ENCODE results near the gene MST1R.
A peak's percentile ranks its signal among the peaks of the same experiment; 100 is the strongest.

Gene MST1R

GRCh38 chr3:49873623-49874022 lies 30.1 kb downstream of the MST1R start:
- H3K4me1 Mint-ChIP-seq = peaks cover 10% of the 10 kb centered on the region
- H3K4me3 Mint-ChIP-seq = no peak overlapping the region
- no peaks in the 10 kb centered on the region for H3K9me3 Mint-ChIP-seq
- H3K27me3 Mint-ChIP-seq = peaks cover 18% of the 10 kb centered on the region
- no peaks in the 10 kb centered on the region for H3K36me3 Mint-ChIP-seq (ENCODE audit: low read depth)
- no peak for ATAC-seq
- H3K27ac Mint-ChIP-seq = no peak overlapping the region
- no peak for DNase-seq

GRCh38 chr3:49872801-49873281 lies 30.8 kb downstream of the MST1R start:
- peaks cover 26% of the 10 kb centered on the region for H3K27me3 Mint-ChIP-seq
- H3K4me1 Mint-ChIP-seq = peaks cover 10% of the 10 kb centered on the region
- no peaks in the 10 kb centered on the region for H3K36me3 Mint-ChIP-seq (ENCODE audit: low read depth)
- H3K9me3 Mint-ChIP-seq = no peaks in the 10 kb centered on the region
- peak overlapping the region; percentile 65 for H3K27ac Mint-ChIP-seq
- no peak overlapping the region for H3K4me3 Mint-ChIP-seq
- peak; percentile 51 for DNase-seq
- ATAC-seq = peak; percentile 72

DNA sequence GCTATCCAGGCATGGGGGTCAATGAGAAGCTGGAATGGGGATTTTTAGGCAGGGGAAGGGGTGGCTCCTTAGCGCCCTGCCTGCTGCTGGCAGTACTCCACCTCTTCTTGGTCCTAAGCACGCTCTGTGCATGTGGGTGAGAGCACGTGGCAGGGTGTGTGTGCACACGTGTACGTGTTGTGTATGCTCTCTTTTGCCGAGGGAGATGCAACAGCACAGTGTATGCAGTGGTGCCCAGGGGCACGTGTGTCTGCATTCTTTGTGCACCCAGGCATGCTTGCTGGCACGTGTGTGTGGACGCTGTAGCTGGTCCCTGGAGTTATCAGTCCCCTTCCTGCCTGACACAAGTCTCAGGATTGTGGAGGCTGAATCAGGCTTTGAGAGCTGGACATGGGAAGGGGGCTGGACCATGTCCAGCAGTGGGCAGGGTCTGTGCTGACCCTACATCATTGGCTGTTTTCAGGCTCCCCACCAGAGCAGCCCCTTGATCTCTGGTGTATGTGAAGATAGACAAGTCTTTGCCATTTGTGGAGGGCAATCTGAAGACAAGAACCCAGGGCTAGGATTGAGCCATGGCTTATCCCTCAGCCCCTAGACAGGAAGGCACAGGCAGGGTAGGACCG lies 32.0 kb downstream of the MST1R start:
- H3K4me1 Mint-ChIP-seq = peaks cover 10% of the 10 kb centered on the region
- no peaks in the 10 kb centered on the region for H3K36me3 Mint-ChIP-seq (ENCODE audit: low read depth)
- H3K27me3 Mint-ChIP-seq = peaks cover 34% of the 10 kb centered on the region
- no peak overlapping the region for H3K4me3 Mint-ChIP-seq
- DNase-seq = no peak
- H3K27ac Mint-ChIP-seq = no peak overlapping the region
- no peaks in the 10 kb centered on the region for H3K9me3 Mint-ChIP-seq
- ATAC-seq = no peak

- peak; percentile 10 for ATAC-seq
Observed at GRCh38 chr3:49869525-49870126, 34.0 kb downstream of the MST1R start, which contains the start of gene CAMKV. TSS of gene CAMKV (minus strand) at chr3:49869906. CDS start at chr3:49862388, 7,518 bp downstream.

GRCh38 chr3:49868862-49869466 lies 34.7 kb downstream of the MST1R start:
- peak; percentile 9 for DNase-seq
- Mint-ChIP-seq H3K4me3 (peak overlapping the region; percentile 21), H3K36me3 (ENCODE audit: low read depth) (no peaks in the 10 kb centered on the region), H3K27ac (no peak overlapping the region), H3K9me3 (no peaks in the 10 kb centered on the region), H3K27me3 (peaks cover 34% of the 10 kb centered on the region), H3K4me1 (peaks cover 10% of the 10 kb centered on the region)
- no peak for ATAC-seq

More at GRCh38 chr3:49869525-49870126, 34.0 kb downstream of the MST1R start, which contains the start of gene CAMKV:
- H3K36me3 Mint-ChIP-seq (ENCODE audit: low read depth) = no peaks in the 10 kb centered on the region
- no peaks in the 10 kb centered on the region for H3K9me3 Mint-ChIP-seq
- H3K4me3 Mint-ChIP-seq = peak within 1 kb of the TSS; percentile 21
- no peak within 1 kb of the TSS for H3K27ac Mint-ChIP-seq
- peak; percentile 38 for DNase-seq
- peaks cover 10% of the 10 kb centered on the region for H3K4me1 Mint-ChIP-seq
- peaks cover 34% of the 10 kb centered on the region for H3K27me3 Mint-ChIP-seq

GRCh38 chr3:49867871-49868321 lies 35.8 kb downstream of the MST1R start:
- Mint-ChIP-seq H3K9me3 (no peaks in the 10 kb centered on the region), H3K4me3 (peak overlapping the region; percentile 6), H3K4me1 (peaks cover 5% of the 10 kb centered on the region), H3K36me3 (ENCODE audit: low read depth) (no peaks in the 10 kb centered on the region), H3K27me3 (peaks cover 35% of the 10 kb centered on the region), H3K27ac (no peak overlapping the region)
- DNase-seq (peak; percentile 24), ATAC-seq (no peak)

- no peaks in the 10 kb centered on the region for H3K36me3 Mint-ChIP-seq (ENCODE audit: low read depth)
Observed at GRCh38 chr3:49867400-49867799, 36.3 kb downstream of the MST1R start.

GRCh38 chr3:49865198-49865784 lies 38.4 kb downstream of the MST1R start:
- ATAC-seq (no peak), DNase-seq (no peak)
- Mint-ChIP-seq H3K27ac (no peak overlapping the region), H3K27me3 (peaks cover 29% of the 10 kb centered on the region), H3K4me3 (no peak overlapping the region), H3K36me3 (ENCODE audit: low read depth) (no peaks in the 10 kb centered on the region), H3K4me1 (no peaks in the 10 kb centered on the region), H3K9me3 (no peaks in the 10 kb centered on the region)

More at GRCh38 chr3:49867400-49867799, 36.3 kb downstream of the MST1R start:
- no peaks in the 10 kb centered on the region for H3K9me3 Mint-ChIP-seq
- H3K27ac Mint-ChIP-seq = no peak overlapping the region
- peaks cover 35% of the 10 kb centered on the region for H3K27me3 Mint-ChIP-seq
- peaks cover 3% of the 10 kb centered on the region for H3K4me1 Mint-ChIP-seq
- ATAC-seq (no peak), DNase-seq (no peak)
- H3K4me3 Mint-ChIP-seq = no peak overlapping the region

GRCh38 chr3:49864505-49864904 lies 39.2 kb downstream of the MST1R start:
- H3K4me1 Mint-ChIP-seq = no peaks in the 10 kb centered on the region
- ATAC-seq (no peak), DNase-seq (no peak)
- peaks cover 24% of the 10 kb centered on the region for H3K27me3 Mint-ChIP-seq
- H3K27ac Mint-ChIP-seq = no peak overlapping the region
- no peaks in the 10 kb centered on the region for H3K36me3 Mint-ChIP-seq (ENCODE audit: low read depth)
- H3K9me3 Mint-ChIP-seq = no peaks in the 10 kb centered on the region
- H3K4me3 Mint-ChIP-seq = no peak overlapping the region

GRCh38 chr3:49859576-49860305 lies 43.9 kb downstream of the MST1R start:
- no peaks in the 10 kb centered on the region for H3K9me3 Mint-ChIP-seq
- H3K27ac Mint-ChIP-seq = no peak overlapping the region
- ATAC-seq (no peak), DNase-seq (no peak)
- H3K27me3 Mint-ChIP-seq = peaks cover 5% of the 10 kb centered on the region
- H3K36me3 Mint-ChIP-seq (ENCODE audit: low read depth) = no peaks in the 10 kb centered on the region
- H3K4me3 Mint-ChIP-seq = no peak overlapping the region
- H3K4me1 Mint-ChIP-seq = peaks cover 20% of the 10 kb centered on the region

DNA sequence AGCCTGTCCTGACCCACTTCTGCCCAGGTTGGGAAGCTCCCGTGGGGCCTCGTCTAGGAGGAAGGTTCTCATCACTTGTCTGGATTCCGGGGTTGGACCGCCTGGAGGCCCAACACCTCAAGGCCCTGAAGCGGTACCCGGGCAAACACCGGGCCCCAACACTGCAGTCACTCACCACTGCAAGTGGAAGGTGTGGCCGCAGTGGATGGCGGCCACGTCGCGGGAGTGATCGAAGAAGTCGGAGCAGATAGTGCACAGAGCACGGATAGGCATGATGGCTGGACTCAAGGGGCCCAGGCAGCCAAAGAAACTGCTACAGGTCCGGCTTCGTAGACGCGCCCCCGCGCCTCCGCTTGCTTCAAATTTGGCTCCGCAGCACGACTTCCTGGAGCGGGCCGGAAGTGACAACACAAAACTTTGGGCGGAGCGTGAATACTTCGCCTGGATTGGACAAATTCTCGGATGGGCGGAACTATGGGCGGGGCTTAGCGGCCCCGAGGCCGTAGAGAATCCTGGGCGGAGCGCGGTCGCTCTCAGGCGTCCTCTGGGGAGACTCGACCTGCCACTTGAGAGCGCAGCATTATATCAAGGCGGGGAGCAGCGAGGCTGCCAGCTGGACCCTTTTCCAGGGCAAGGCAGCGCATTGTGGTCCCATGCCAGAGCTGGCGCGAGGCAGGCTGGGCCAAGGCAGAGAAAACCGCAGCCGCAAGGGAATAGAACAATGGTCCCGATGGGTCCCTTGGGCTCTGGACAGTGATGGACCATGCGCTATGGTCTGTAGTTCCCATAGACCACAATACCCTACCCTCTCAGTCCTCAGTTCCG lies 47.3 kb downstream of the MST1R start, which contains the start of gene TRAIP:
TRAIP (minus strand) TSS at position 384 of the 825 bp plus-strand sequence; CDS start at position 273, 111 bp downstream.
- no peaks in the 10 kb centered on the region for H3K9me3 Mint-ChIP-seq
- no peaks in the 10 kb centered on the region for H3K27me3 Mint-ChIP-seq
- no peaks in the 10 kb centered on the region for H3K36me3 Mint-ChIP-seq (ENCODE audit: low read depth)
- peak within 1 kb of the TSS; percentile 81 for H3K27ac Mint-ChIP-seq
- H3K4me1 Mint-ChIP-seq = peaks cover 22% of the 10 kb centered on the region
- peak within 1 kb of the TSS; percentile 94 for H3K4me3 Mint-ChIP-seq
- ATAC-seq (peak; percentile 98), DNase-seq (peak; percentile 96)

DNA sequence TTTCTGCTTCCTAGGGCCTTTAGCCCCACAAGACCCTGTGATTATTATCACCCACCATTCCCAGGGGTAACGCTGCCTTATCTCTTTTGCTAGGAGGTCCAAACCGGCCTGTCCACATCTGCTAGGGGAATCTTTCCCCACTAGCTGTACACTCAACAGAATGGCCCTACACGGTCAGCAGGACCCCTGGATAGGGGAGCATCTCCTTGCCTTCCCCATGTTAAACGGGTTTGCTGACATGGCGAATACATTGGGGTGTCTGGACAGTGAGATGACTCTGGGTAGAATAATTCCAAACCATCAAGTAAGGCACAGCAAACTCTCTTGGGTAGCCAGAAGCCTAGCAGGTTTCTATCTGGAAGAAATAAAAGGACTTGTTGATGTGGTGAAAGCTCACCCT lies 48.0 kb downstream of the MST1R start:
- Mint-ChIP-seq H3K36me3 (ENCODE audit: low read depth) (no peaks in the 10 kb centered on the region), H3K4me1 (peaks cover 22% of the 10 kb centered on the region), H3K27me3 (no peaks in the 10 kb centered on the region), H3K4me3 (peak overlapping the region; percentile 94), H3K27ac (no peak overlapping the region), H3K9me3 (no peaks in the 10 kb centered on the region)
- DNase-seq (no peak), ATAC-seq (no peak)

- no peaks in the 10 kb centered on the region for H3K4me1 Mint-ChIP-seq
- H3K27ac Mint-ChIP-seq = no peak overlapping the region
- H3K36me3 Mint-ChIP-seq (ENCODE audit: low read depth) = peaks cover 12% of the 10 kb centered on the region
- ATAC-seq = no peak
- H3K4me3 Mint-ChIP-seq = no peak overlapping the region
- H3K27me3 Mint-ChIP-seq = no peaks in the 10 kb centered on the region
- H3K9me3 Mint-ChIP-seq = no peaks in the 10 kb centered on the region
- no peak for DNase-seq
Observed at GRCh38 chr3:49845694-49846093, 58.0 kb downstream of the MST1R start.

All from activated naive CD8-positive, alpha-beta T cell treated with anti-CD3 and anti-CD28 coated beads, Interleukin-2, amount 50 U/mL, for 24 hours (primary cell).